Colon (tissue), 2 donors: ENCODE results near the gene SMYD3.
"Not testable (repeated sequence)": the region's sequence is repeated elsewhere in the genome, so short reads cannot be mapped to it uniquely, and the experiment has no call there.

ENCODE experiments used
- FAIRE-seq: peaks from 2 replicates; lab custom pipeline; 2012; peaks lifted over from hg19 to GRCh38; lab: Jason Lieb, UNC
- donor health status: control.
- donor health status: control.

SMYD3 gene

DNA sequence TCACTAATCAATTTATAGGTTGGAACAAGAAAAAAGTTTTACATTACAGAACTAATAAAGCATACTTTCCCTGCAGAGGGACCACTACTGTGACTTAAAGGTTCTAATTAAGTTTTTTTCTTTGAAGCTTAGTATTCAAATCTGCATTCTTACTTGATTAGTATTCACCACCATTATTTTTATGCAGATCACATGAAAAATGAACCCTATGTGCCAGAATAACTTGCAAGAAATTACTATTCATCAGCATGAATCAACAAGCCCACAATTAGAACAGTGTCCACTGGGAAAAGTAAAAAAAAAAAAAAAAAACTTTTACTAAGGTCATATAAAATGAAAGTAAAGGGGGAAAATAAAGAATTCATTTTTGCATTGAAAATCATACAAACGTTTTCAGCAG, 90.8 kb downstream of the SMYD3 start:
- no peak for FAIRE-seq

GRCh38 chr1:246415028-246415427, 92.1 kb downstream of the SMYD3 start:
- FAIRE-seq, result no peak

DNA sequence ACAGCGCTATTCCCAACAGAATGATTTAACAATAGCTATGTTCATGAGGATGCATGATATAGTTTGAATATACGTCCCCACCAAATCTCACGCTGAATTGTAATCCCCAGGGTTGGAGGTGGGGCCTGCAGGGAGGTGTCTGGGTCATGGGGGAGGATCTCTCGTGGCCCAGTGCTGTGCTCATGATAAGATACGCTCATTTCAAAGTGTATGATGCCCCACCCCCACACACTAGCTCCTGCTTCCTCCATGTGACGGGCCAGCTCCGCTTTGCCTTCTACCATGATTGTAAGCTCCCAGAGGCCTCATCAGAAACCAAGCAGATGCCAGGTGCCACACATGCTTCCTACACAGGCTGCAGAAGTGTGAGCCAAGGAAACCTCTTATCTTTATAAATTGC, 93.6 kb downstream of the SMYD3 start:
- FAIRE-seq, result no peak

DNA sequence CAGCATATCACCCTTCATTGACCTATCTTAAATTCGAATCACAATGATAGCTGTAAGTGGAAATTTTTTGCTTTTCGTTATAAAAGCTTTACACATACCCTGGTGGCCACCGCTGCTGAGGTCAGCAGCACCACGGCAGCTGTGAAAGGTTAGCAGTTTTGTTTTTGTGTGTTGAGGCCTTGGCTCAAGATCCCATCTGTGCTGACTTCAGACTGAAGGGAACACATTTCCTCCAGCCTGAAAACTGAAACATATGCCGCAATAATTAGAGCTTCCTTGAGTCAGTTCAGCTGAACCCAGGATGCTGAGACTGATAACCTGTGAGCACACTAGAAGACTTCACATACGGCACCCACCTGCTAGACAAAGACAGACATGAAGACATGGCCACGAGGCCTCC, 103.0 kb downstream of the SMYD3 start:
- no peak for FAIRE-seq

DNA sequence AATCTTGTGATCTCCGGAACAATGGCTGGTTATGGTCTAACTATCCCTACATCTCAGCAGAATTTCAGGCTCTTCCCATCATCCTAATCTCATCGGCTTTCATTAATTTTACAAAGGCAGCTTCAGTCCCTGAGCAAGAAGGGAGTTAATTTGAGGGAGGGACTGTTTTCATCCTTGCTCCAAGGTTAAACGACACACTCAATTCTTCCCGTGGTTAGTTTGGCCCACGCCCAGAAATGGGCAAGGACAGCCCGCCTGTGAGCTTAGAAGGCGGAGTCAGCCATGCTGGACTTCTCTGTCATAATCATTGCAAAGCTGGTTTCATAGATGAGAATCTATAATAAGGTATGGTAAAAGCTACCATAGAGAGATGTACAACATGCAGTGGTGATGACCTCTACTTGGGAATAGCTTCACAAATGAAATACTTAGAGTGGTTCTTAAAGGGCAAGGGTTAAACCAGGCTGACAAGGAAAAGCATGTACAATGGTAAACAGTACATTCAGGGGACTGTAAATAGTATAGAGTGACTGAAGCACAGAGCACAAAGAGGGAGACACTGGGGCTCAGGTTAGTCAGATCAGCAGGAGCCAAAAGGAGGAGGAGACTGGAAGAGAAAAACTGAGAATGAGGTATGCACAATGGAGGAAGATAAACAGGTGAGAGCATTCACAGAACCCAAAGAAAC, 108.8 kb downstream of the SMYD3 start:
- FAIRE-seq, result no peak

DNA sequence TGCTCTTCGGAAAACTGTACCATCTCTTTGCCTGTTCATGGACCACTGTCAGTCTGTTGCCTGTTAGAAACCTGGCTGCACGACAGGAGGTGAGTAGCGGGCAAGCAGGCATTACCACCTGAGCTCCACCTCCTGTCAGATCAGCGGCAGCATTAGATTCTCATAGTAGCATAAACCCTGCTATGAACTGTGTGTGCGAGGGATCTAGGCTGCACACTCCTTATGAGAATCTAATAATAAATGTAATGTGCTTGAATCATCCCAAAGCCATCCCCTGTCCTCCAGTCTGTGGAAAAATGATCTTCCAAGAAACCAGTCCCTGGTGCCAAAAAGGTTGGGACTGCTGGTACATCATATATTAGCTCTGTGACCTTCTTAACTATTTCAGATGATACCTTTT, 110.0 kb downstream of the SMYD3 start:
- FAIRE-seq, result no peak

DNA sequence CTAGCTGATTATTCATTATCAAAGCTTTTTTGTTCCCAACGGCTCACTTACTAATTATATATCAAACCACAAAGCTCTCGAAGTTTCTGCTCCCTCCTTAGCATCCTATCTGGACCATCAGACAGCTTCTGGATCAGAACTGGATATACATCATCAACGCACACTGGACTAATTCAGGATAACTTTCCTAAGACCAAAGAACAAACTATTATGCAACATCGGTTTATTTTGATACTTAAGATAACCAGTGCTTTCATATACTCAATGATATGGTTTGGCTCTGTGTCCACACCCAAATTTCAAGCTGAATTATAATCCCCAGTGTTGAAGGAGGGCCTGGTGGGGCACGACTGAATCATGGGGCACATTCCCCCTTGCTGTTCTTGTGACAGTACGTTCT, 110.8 kb downstream of the SMYD3 start:
- no peak for FAIRE-seq

GRCh38 chr1:246394121-246394520, 113.0 kb downstream of the SMYD3 start:
- FAIRE-seq, result no peak

DNA sequence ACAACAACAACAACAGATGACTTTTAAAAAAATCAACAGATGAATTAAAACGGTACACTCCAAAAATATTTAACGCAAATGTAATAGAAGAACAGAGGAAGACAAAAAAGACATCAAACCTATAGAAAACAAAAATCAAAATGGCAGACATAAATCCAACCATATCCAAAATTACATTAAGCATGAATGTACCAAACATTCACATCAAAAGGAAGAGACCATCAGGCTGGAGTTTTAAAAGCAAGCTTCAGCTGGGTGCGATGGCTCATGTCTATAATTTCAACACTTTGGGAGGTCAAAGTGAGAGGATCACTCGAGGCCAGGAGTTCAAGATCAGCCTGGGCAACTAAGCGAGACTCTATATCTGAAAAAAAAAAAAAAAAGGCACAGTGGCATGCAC, 116.2 kb downstream of the SMYD3 start:
- no peak for FAIRE-seq

DNA sequence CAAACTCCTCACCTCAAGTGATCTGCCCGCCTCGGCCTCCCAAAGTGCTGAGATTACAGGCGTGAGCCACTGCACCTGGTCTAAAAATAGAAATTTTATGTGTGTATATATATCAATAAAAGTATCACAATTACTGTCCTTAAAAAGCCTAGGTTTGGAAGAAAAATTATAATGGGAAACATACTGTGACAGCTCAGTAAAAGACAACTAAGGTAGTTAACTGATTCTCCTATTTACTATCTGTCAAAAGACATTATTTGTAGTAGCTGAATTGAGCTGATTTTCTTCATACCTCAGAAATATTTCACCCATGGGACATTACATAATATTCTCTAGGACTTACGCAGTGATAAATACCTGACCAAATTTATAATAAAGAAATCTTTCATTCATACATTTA, 122.5 kb downstream of the SMYD3 start:
- no peak for FAIRE-seq

DNA sequence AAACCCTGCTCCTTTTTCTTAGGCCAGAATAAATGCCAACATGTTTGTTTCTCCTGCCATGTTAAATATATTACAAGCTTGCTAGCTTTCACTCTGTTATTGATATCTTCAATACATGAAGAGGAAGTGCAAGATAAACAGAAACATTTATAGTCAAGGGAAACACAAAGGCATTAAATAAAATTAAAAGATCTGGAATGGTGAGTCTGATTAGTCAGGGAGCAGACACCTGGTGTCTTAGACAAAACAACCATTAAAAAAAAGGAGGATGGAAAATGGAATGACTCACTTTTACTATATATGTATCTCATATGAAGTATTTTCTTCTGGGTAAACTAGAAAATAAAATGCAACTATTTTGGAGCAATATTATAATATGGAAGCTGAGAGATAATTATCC, 123.3 kb downstream of the SMYD3 start:
- FAIRE-seq, result no peak

- FAIRE-seq, result no peak
These were observed 123.9 kb downstream of the SMYD3 start for GRCh38 chr1:246383239-246383589.

GRCh38 chr1:246382589-246383238, 124.4 kb downstream of the SMYD3 start:
- no peak for FAIRE-seq

DNA sequence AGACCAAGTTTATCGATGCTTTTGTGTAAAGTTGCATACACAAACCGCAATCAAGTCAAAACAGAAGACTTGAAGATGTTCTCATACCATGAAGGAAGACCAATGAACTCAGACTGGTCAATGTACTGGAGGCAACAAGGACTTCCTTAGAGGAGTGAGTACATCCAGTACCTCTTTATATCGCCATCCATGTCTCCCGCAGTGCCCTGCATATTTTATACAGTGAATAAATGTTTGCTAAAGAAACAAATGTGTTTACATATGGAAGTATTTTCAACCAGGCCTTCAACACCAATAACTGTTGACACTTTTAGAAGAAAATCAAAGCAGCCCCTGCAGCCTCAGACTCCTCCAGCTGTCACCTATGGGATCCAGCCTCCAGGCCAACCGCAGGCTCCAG, 125.6 kb downstream of the SMYD3 start:
- no peak for FAIRE-seq

GRCh38 chr1:246377625-246378153, 129.4 kb downstream of the SMYD3 start:
- FAIRE-seq, result no peak

- FAIRE-seq, result no peak
These were observed 133.1 kb downstream of the SMYD3 start for GRCh38 chr1:246373828-246374569.

DNA sequence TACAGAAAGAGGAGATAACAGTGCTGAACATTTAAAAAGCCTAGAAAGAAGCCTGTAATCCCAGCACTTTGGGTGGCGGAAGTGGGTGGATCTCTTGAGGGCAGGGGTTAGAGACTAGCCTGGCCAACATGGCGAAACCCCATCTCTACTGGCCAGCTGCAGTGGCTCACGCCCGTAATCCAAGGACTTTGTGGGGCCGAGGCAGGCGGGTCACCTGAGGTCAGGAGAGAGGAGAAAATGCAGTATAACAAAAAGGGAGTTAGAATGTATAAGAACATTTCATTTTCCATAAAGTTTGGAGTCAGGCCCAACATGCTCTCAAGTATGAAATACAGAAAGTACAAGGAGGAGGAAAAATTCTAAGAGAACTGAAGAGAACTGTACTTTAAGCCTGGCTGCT, 134.5 kb downstream of the SMYD3 start:
- no peak for FAIRE-seq

GRCh38 chr1:246367041-246367440, 140.0 kb downstream of the SMYD3 start:
- FAIRE-seq, result no peak

GRCh38 chr1:246365708-246366107, 141.4 kb downstream of the SMYD3 start:
- no peak for FAIRE-seq

DNA sequence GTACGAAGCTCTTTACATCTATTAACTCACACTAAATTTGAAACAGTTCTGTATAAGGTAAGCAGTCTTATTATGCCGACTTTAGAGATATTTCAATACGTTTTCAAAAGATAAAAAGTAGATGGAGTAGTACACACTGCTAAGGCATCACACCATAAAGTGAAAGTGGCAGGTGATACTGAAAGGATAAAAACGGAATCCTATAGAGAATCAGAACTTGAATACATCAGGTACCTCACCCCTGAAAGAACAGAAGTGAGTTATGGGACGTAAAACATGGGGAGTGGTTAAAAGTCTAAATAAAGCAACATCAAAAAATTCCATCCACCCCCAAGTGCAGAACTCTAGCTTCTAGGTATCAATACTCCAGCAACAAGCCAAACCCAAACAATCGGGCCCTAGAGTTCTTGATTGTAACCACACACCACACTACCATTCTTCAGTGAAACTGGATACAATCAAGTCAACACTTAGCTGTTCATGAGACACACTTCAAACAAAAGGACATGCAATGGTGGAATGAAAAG, 142.6 kb downstream of the SMYD3 start:
- FAIRE-seq, result no peak

GRCh38 chr1:246357014-246357598, 150.0 kb downstream of the SMYD3 start:
- FAIRE-seq, result not testable (repeated sequence)

GRCh38 chr1:246355411-246356230, 151.5 kb downstream of the SMYD3 start:
- no peak for FAIRE-seq
